SK-N-MC (cell line): ENCODE data around the gene C1orf50.
A peak's percentile ranks its signal among the peaks of the same experiment; 100 is the strongest.
"Not testable (repeated sequence)": the region's sequence is repeated elsewhere in the genome, so short reads cannot be mapped to it uniquely, and the experiment has no call there.

Experiments
- DNase-seq: peaks from one replicate; pipeline ENCODE4 v3.0.0-alpha.2; 2011; ENCODE audit warnings: low read depth, low spot score
- H3K27ac ChIP-seq: fragments of 200-600 bp; sonication (generic); 2 replicates; pipeline ENCODE4 v1.5.1; 2016; ENCODE audit warnings: mixed run types
- H3K36me3 ChIP-seq: fragments of 200-600 bp; sonication (generic); 2 replicates; pipeline ENCODE4 v1.6.1; 2017; ENCODE audit warnings: antibody characterized with exemption, low read length, mixed read lengths; ENCODE audit not compliant: insufficient read depth
- H3K4me3 ChIP-seq: fragments of 200-600 bp; sonication (generic); 2 replicates; pipeline ENCODE4 v1.5.1; 2016
- H3K9ac ChIP-seq: fragments of 200-600 bp; sonication (generic); 2 replicates; pipeline ENCODE4 v1.8.0; 2017; ENCODE audit warnings: mixed run types, mixed read lengths; ENCODE audit not compliant: insufficient read length
- H3K9me3 ChIP-seq: fragments of 200-600 bp; sonication (generic); 2 replicates; pipeline ENCODE4 v1.6.1; 2017; ENCODE audit warnings: low read depth, mild to moderate bottlenecking, antibody characterized with exemption, low read length, moderate library complexity, mixed read lengths
- EZH2 ChIP-seq: fragments of 200-600 bp; sonication (generic); IDR thresholded peaks from one replicate; pipeline ENCODE4 v1.6.1; 2017; ENCODE audit warnings: antibody characterized with exemption
- FOXP2 ChIP-seq: optimal IDR thresholded peaks from 2 replicates; pipeline ENCODE3; 2011; ENCODE audit warnings: mild to moderate bottlenecking, moderate library complexity; ENCODE audit not compliant: insufficient read depth; ENCODE audit errors: extremely low read length, control extremely low read depth
- POLR2AphosphoS5 ChIP-seq: IDR thresholded peaks from 2 replicates; pipeline ENCODE4 v1.6.1; 2012; ENCODE audit warnings: mild to moderate bottlenecking, low read depth, low read length, borderline replicate concordance

The C1orf50 gene

DNA sequence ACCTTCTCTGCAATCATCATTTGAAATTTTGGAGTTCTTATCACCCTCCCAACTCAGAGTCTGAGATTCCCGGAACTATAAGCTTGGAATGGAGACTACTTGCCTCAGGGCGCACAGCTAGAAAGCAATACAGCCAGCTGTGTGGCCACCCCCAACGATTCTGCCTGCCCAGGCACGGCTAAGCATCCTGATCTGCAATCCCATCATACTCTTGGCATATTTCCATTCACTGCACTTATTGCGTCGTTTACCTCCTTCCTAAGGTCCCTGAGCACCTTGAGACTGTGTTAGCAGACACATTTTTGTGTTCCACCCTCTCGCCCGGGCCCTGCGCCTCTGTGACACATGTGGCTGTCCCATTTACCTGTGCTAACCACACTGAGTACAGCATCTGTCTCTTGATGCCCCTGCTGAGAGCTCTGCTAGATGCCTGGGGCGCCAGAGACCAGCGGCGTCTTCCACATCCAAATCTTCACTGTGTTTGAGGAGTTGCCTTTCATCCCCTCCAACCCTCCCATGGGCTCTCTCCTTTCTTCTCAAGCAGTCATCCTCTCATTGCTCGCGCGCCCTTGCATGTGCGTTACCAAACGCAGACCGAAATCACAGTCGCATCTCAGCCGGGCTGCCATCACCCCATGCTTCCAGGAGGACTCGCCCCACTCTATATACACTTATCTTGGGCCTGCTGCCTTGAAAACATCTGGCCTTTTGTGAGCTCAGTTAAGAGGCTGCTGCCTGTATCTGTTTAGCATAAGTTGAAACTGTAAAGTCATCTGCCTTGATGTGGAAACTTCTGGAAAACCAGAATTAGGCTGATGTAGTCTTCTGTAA lies 23.5 kb upstream of the C1orf50 start:
- Histone ChIP-seq H3K9ac (no peak overlapping the region), H3K36me3 (no peaks in the 10 kb centered on the region; the same call in 1 of the 2 replicates), H3K27ac (peak overlapping the region; percentile 43; the same call in 1 of the 2 replicates), H3K9me3 (no peaks in the 10 kb centered on the region), H3K4me3 (no peak overlapping the region)
- TF ChIP-seq POLR2AphosphoS5 (no peak), EZH2 (no peak), FOXP2 (no peak)
- no peak for DNase-seq

DNA sequence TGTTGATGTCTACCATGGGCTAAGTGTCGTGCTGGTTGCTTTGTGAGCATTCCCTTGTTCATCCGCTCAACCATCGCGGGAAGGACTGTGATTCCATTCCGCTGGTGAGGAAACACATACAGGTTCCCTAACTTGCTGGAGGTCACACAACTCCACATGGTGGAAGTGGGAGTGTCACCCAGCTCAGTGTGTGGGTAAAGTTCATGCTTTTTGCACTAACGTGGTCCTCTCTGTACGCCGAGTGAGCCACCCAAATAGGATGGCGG lies 23.0 kb upstream of the C1orf50 start:
- peak overlapping the region; percentile 1; the same call in 1 of the 2 replicates for H3K27ac ChIP-seq
- no peak overlapping the region for H3K9ac ChIP-seq
- TF ChIP-seq POLR2AphosphoS5 (no peak), FOXP2 (no peak), EZH2 (no peak)
- no peaks in the 10 kb centered on the region for H3K9me3 ChIP-seq
- H3K4me3 ChIP-seq, result no peak overlapping the region
- no peaks in the 10 kb centered on the region; the same call in 1 of the 2 replicates for H3K36me3 ChIP-seq
- DNase-seq, result no peak

DNA sequence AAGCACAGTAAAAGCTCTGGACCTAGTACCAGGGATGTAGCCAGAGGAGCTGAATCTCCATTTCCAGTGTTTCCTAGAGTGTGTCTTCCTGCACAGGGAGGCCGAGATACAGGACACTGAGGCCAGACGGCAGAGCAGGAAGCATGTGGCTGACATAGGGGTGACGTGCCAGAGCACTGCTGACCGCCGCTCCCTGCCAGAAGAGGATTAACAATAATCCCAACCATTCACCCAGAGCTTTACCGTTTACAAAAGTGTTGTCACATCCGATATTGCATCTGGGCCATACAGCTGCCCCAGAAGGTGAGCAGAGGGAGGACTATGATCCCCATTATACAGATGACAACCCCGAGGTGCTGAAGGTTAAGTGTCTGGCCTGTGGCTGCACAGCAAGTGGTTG lies 21.2 kb upstream of the C1orf50 start:
- Histone ChIP-seq H3K27ac (no peak overlapping the region), H3K4me3 (no peak overlapping the region), H3K9ac (no peak overlapping the region), H3K9me3 (no peaks in the 10 kb centered on the region), H3K36me3 (peaks cover 4% of the 10 kb centered on the region; the same call in 1 of the 2 replicates)
- DNase-seq, result no peak
- TF ChIP-seq POLR2AphosphoS5, result no peak
- no peak for TF ChIP-seq FOXP2
- TF ChIP-seq EZH2, result no peak

DNA sequence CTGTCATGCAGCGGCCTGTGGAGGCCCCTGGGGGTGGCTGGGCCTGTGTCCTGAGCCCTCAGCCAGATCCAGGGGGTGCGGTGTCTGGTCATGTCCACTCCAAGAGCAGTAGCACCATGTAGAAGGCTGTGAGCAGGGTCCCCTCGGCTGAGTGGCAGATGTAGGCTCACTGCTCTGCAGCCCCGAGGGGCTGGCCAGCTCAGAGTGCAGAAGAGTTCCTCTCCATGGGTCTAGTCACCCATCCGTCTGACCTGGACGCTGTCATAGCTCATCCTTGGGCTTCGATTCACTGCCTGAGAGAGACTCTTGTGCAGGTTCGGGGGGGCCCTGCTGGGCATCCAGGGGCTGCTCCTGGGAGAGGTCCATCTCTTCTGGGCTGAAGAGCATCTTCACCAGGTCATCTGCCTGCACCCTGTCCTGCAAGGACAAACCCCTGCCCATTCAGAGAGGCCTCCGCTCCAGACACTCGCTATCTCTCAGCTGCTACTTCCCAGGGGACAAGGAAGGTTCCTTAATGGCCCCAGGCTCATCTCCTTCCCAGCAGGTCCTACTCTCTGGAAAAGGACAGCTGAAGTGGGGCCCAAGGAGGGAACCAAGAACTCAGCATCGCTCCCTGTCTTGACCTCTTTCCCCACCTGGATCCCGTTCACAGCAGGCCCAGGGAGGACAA lies 20.5 kb upstream of the C1orf50 start:
- no peak overlapping the region for H3K4me3 ChIP-seq
- no peak overlapping the region for H3K9ac ChIP-seq
- H3K36me3 ChIP-seq, result peaks cover 4% of the 10 kb centered on the region; the same call in 1 of the 2 replicates
- TF ChIP-seq FOXP2 (no peak), EZH2 (no peak), POLR2AphosphoS5 (no peak)
- H3K27ac ChIP-seq, result no peak overlapping the region
- DNase-seq, result no peak
- H3K9me3 ChIP-seq, result no peaks in the 10 kb centered on the region

DNA sequence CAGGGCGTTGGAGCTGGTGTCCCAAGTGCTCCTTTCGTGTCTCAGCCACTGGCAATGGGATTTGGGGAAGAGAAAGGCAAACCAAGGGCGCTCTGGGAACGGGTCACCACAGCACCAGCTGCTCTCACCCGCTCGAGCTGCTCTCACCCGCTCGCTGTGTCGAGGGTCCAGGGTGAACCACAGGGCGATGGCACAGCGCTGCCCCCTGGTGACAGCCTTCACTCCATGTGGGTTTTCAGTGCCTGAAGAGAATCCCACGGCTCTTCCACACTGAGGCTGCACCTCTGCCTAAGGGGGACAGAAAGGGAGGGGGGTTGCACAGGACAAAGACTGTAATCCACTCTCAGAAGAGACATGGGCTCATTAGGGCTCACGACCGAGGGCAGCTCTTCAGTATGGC lies 19.9 kb upstream of the C1orf50 start:
- DNase-seq, result no peak
- H3K4me3 ChIP-seq, result no peak overlapping the region
- peaks cover 10% of the 10 kb centered on the region; the same call in 1 of the 2 replicates for H3K36me3 ChIP-seq
- H3K9me3 ChIP-seq, result no peaks in the 10 kb centered on the region
- TF ChIP-seq POLR2AphosphoS5 (no peak), FOXP2 (no peak), EZH2 (no peak)
- H3K27ac ChIP-seq, result no peak overlapping the region
- no peak overlapping the region for H3K9ac ChIP-seq

DNA sequence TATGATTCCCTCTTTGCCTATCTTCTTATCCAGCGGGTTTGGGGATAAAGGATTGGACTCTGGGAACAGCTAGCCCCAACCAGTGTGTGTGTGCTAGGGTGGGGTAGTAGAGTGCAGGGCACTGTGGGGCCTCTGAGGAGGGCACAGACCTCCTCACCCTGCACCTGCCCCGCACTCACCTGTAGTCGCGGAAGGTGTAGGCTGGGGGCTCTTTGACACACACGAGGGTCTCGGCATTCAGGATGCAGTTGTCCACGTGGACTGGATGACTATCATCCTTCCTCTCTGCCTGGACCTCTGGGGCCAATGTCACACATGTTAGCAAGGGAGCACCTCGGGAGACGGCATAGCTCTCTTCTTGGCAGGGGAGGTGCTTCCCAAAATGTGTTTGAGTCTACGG lies 19.0 kb upstream of the C1orf50 start:
- Histone ChIP-seq H3K9me3 (no peaks in the 10 kb centered on the region), H3K36me3 (peaks cover 19% of the 10 kb centered on the region; the same call in 1 of the 2 replicates), H3K9ac (no peak overlapping the region), H3K27ac (no peak overlapping the region), H3K4me3 (no peak overlapping the region)
- DNase-seq, result no peak
- no peak for TF ChIP-seq POLR2AphosphoS5

DNA sequence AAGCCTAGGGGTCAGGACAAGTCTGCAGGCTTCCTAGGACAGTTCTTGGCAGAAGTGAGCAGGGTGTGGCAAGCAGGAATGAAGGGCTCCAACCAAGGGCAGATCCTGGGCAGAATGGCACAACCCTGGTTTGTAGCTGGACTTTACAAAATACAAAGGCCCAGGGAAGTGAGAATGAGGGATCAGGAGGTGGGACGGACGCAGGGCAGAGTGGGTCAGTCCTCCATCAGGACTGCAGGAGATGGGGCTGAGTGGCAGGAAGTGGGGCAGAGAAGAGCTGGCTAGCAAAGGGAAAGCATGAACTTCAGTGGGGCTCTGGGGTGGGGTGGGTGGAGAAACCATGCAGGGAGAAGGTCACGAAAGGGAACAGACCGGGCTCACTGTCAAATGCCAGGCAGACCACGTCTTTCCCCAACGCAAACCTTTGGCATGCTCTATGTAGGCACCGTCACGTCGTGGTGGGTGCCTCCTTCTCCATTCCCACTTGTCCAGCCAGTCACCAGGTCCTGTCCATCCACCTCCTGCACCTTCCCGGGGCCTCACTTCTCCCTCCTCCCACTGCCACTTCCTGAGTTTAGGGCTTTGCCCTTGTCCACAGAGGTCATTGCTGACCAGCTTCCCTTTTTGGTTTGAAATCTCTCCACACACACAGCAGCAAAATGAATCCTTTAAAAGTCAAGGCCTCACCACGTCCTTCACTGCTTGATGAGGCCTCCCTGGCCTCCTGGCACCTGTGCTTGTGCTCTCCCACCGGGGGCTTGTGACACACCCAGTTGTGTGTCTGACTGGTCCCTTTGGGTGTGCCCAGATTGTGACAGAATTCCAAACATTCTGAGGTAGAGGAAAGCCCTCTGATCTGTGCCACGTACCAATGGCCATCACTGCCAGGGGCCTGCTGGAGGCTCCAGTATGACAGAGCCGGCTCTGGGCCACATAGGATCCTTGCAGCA lies 18.3 kb upstream of the C1orf50 start:
- no peak for TF ChIP-seq POLR2AphosphoS5
- no peak for TF ChIP-seq EZH2
- TF ChIP-seq FOXP2, result no peak
- no peak for DNase-seq
- Histone ChIP-seq H3K4me3 (no peak overlapping the region), H3K9ac (no peak overlapping the region), H3K27ac (no peak overlapping the region), H3K36me3 (peaks cover 22% of the 10 kb centered on the region; the same call in 1 of the 2 replicates), H3K9me3 (no peaks in the 10 kb centered on the region)

DNA sequence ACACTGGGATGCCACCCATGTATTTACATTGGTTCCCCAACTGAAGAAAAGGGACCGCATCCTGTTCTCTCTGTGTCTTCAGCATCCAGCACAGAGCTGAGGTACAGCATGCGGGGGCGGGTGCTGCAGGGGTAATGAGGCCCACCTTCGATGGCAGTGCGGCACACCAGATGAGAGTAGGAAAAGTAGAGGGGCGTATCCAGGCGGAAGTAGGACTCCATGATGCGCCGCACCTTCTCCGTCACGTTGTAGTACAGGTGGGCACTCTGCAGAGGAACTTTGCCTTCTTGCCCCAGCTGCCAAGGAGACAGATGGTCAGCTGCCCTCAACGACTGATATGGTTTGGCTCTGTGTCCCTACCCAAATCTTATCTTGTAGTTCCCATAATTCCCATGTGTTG lies 17.0 kb upstream of the C1orf50 start:
- TF ChIP-seq EZH2 (no peak), FOXP2 (no peak), POLR2AphosphoS5 (no peak)

DNA sequence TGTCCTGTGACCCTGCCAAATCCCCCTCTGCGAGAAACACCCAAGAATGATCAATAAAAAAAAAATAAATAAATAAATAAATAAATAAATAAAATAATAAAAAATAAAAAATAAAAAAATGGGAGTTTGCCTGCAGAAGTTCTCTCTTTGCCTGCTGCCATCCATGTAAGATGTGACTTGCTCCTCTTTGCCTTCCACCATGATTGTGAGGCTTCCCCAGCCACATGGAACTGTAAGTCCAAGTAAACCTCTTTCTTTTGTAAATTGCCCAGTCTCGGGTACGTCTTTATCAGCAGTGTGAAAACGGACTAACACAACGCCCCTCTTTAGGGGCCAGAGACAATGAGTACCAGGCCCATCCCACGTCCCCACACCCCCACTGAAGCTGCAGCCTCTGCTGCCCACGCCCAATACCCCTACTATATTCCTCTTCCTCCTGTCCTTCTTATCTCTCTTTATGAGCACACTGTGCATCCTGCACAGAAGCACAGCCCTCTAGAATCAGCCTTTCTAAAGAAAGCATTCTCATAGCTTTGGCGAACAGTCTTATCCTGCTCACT lies 15.5 kb upstream of the C1orf50 start:
- DNase-seq, H3K9ac ChIP-seq, H3K9me3 ChIP-seq, H3K4me3 ChIP-seq, H3K27ac ChIP-seq: not testable (repeated sequence)
- H3K36me3 ChIP-seq, result peaks cover 45% of the 10 kb centered on the region; the same call in 1 of the 2 replicates

More for the DNA sequence above, 17.0 kb upstream of the C1orf50 start:
- Histone ChIP-seq H3K9ac (no peak overlapping the region), H3K4me3 (no peak overlapping the region), H3K9me3 (no peaks in the 10 kb centered on the region), H3K36me3 (peaks cover 34% of the 10 kb centered on the region; the same call in 1 of the 2 replicates), H3K27ac (no peak overlapping the region)
- no peak for DNase-seq
